ENCODE results near the gene PHLPP1.

PHLPP1 gene

GRCh38 chr18:62883937-62884735 lies 168.8 kb downstream of the PHLPP1 start:
- no peak overlapping the region for H3K27ac ChIP-seq
- no peak for TF ChIP-seq POLR2AphosphoS5 (IDR thresholded peaks at IDR 0.05; ENCODE audit: borderline replicate concordance, low read depth, low read length)
- no peak for TF ChIP-seq EZH2 (IDR thresholded peaks at IDR 0.05)
- TF ChIP-seq FOXP2 (optimal IDR thresholded peaks at IDR 0.05; ENCODE audit: control extremely low read depth, extremely low read length, insufficient read depth): no peak
- H3K4me3 ChIP-seq: no peak overlapping the region
- H3K9ac ChIP-seq (ENCODE audit: insufficient read length): no peak overlapping the region
- no peaks in the 10 kb centered on the region for H3K9me3 ChIP-seq (ENCODE audit: low read depth, low read length)
- DNase-seq (ENCODE audit: low read depth, low spot score): no peak
- no peaks in the 10 kb centered on the region for H3K36me3 ChIP-seq (ENCODE audit: insufficient read depth, low read length)

- Histone ChIP-seq H3K27ac (no peak overlapping the region), H3K9me3 (ENCODE audit: low read depth, low read length) (no peaks in the 10 kb centered on the region), H3K9ac (ENCODE audit: insufficient read length) (no peak overlapping the region), H3K36me3 (ENCODE audit: insufficient read depth, low read length) (no peaks in the 10 kb centered on the region), H3K4me3 (no peak overlapping the region)
- DNase-seq (ENCODE audit: low read depth, low spot score): no peak
- TF ChIP-seq EZH2 (IDR thresholded peaks at IDR 0.05) (no peak), FOXP2 (optimal IDR thresholded peaks at IDR 0.05; ENCODE audit: control extremely low read depth, extremely low read length, insufficient read depth) (no peak), POLR2AphosphoS5 (IDR thresholded peaks at IDR 0.05; ENCODE audit: borderline replicate concordance, low read depth, low read length) (no peak)
Measured at GRCh38 chr18:62885804-62886203, 170.5 kb downstream of the PHLPP1 start.

- Histone ChIP-seq H3K4me3 (no peak overlapping the region), H3K9ac (ENCODE audit: insufficient read length) (no peak overlapping the region)
- no peak for DNase-seq (ENCODE audit: low read depth, low spot score)
Measured at GRCh38 chr18:62894681-62895390, 179.5 kb downstream of the PHLPP1 start.

GRCh38 chr18:62897153-62897552 lies 181.8 kb downstream of the PHLPP1 start:
- Histone ChIP-seq H3K27ac (no peak overlapping the region), H3K4me3 (no peak overlapping the region), H3K36me3 (ENCODE audit: insufficient read depth, low read length) (no peaks in the 10 kb centered on the region; the same call in 1 of the 2 replicates), H3K9me3 (ENCODE audit: low read depth, low read length) (no peaks in the 10 kb centered on the region), H3K9ac (ENCODE audit: insufficient read length) (no peak overlapping the region)
- no peak for DNase-seq (ENCODE audit: low read depth, low spot score)
- TF ChIP-seq POLR2AphosphoS5 (IDR thresholded peaks at IDR 0.05; ENCODE audit: borderline replicate concordance, low read depth, low read length): no peak
- no peak for TF ChIP-seq EZH2 (IDR thresholded peaks at IDR 0.05)
- no peak for TF ChIP-seq FOXP2 (optimal IDR thresholded peaks at IDR 0.05; ENCODE audit: control extremely low read depth, extremely low read length, insufficient read depth)

More at GRCh38 chr18:62894681-62895390, 179.5 kb downstream of the PHLPP1 start:
- Histone ChIP-seq H3K27ac (peak overlapping the region; percentile 14; the same call in 1 of the 2 replicates), H3K9me3 (ENCODE audit: low read depth, low read length) (no peaks in the 10 kb centered on the region), H3K36me3 (ENCODE audit: insufficient read depth, low read length) (no peaks in the 10 kb centered on the region; the same call in 1 of the 2 replicates)
- TF ChIP-seq FOXP2 (optimal IDR thresholded peaks at IDR 0.05; ENCODE audit: control extremely low read depth, extremely low read length, insufficient read depth) (no peak), POLR2AphosphoS5 (IDR thresholded peaks at IDR 0.05; ENCODE audit: borderline replicate concordance, low read depth, low read length) (no peak), EZH2 (IDR thresholded peaks at IDR 0.05) (no peak)

GRCh38 chr18:62898359-62898758 lies 183.0 kb downstream of the PHLPP1 start:
- no peak for DNase-seq (ENCODE audit: low read depth, low spot score)
- Histone ChIP-seq H3K4me3 (no peak overlapping the region), H3K9me3 (ENCODE audit: low read depth, low read length) (no peaks in the 10 kb centered on the region), H3K27ac (no peak overlapping the region), H3K9ac (ENCODE audit: insufficient read length) (no peak overlapping the region), H3K36me3 (ENCODE audit: insufficient read depth, low read length) (no peaks in the 10 kb centered on the region; the same call in 1 of the 2 replicates)
- TF ChIP-seq FOXP2 (optimal IDR thresholded peaks at IDR 0.05; ENCODE audit: control extremely low read depth, extremely low read length, insufficient read depth) (no peak), POLR2AphosphoS5 (IDR thresholded peaks at IDR 0.05; ENCODE audit: borderline replicate concordance, low read depth, low read length) (no peak), EZH2 (IDR thresholded peaks at IDR 0.05) (no peak)

- Histone ChIP-seq H3K4me3 (no peak overlapping the region), H3K9ac (ENCODE audit: insufficient read length) (no peak overlapping the region), H3K9me3 (ENCODE audit: low read depth, low read length) (no peaks in the 10 kb centered on the region), H3K27ac (no peak overlapping the region), H3K36me3 (ENCODE audit: insufficient read depth, low read length) (no peaks in the 10 kb centered on the region; the same call in 1 of the 2 replicates)
- DNase-seq (ENCODE audit: low read depth, low spot score): no peak
- no peak for TF ChIP-seq EZH2 (IDR thresholded peaks at IDR 0.05)
- no peak for TF ChIP-seq FOXP2 (optimal IDR thresholded peaks at IDR 0.05; ENCODE audit: control extremely low read depth, extremely low read length, insufficient read depth)
- TF ChIP-seq POLR2AphosphoS5 (IDR thresholded peaks at IDR 0.05; ENCODE audit: borderline replicate concordance, low read depth, low read length): no peak
Measured at GRCh38 chr18:62899534-62899933, 184.2 kb downstream of the PHLPP1 start.

GRCh38 chr18:62900132-62900883 lies 185.0 kb downstream of the PHLPP1 start:
- TF ChIP-seq FOXP2 (optimal IDR thresholded peaks at IDR 0.05; ENCODE audit: control extremely low read depth, extremely low read length, insufficient read depth) (no peak), POLR2AphosphoS5 (IDR thresholded peaks at IDR 0.05; ENCODE audit: borderline replicate concordance, low read depth, low read length) (no peak), EZH2 (IDR thresholded peaks at IDR 0.05) (no peak)
- no peaks in the 10 kb centered on the region for H3K9me3 ChIP-seq (ENCODE audit: low read depth, low read length)
- H3K36me3 ChIP-seq (ENCODE audit: insufficient read depth, low read length): no peaks in the 10 kb centered on the region; the same call in 1 of the 2 replicates
- no peak overlapping the region for H3K9ac ChIP-seq (ENCODE audit: insufficient read length)
- no peak overlapping the region for H3K27ac ChIP-seq
- no peak for DNase-seq (ENCODE audit: low read depth, low spot score)
- H3K4me3 ChIP-seq: no peak overlapping the region

GRCh38 chr18:62902776-62903175 lies 187.4 kb downstream of the PHLPP1 start:
- no peak overlapping the region for H3K27ac ChIP-seq
- H3K9ac ChIP-seq (ENCODE audit: insufficient read length): no peak overlapping the region
- no peak overlapping the region for H3K4me3 ChIP-seq
- TF ChIP-seq FOXP2 (optimal IDR thresholded peaks at IDR 0.05; ENCODE audit: control extremely low read depth, extremely low read length, insufficient read depth): no peak
- TF ChIP-seq EZH2 (IDR thresholded peaks at IDR 0.05): no peak
- no peak for TF ChIP-seq POLR2AphosphoS5 (IDR thresholded peaks at IDR 0.05; ENCODE audit: borderline replicate concordance, low read depth, low read length)
- no peaks in the 10 kb centered on the region for H3K9me3 ChIP-seq (ENCODE audit: low read depth, low read length)
- H3K36me3 ChIP-seq (ENCODE audit: insufficient read depth, low read length): no peaks in the 10 kb centered on the region; the same call in 1 of the 2 replicates
- no peak for DNase-seq (ENCODE audit: low read depth, low spot score)
